Activated CD8-positive, alpha-beta memory T cell treated with anti-CD3 and anti-CD28 coated beads, Interleukin-2, amount 50 U/mL, for 4 hours (primary cell): Measurements from ENCODE around the gene OST4.

Source experiments
- DNase-seq: peaks from one replicate; pipeline ENCODE4 v3.0.0-alpha.2; 2020

Gene OST4

DNA sequence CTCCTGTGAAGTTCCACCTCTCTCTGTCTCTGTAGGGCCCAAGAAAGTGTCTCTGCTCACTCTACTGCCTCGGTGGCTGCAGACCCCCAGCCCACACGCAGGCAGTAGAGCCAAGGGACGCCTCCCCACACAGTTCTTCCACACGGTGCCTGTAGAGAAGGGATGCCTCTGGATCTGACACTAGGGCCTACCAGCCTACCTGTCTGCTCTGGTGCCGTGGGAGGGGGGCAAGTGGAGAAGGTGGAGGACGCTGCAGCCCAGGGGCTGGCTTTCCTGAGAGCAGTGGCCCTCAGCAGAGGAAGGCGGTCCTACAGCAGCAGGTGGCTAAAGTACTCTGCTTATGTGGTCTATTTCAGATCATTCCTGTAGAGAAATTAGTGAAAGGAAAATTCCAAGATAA, 47.7 kb downstream of the OST4 start:
- DNase-seq = no peak

DNA sequence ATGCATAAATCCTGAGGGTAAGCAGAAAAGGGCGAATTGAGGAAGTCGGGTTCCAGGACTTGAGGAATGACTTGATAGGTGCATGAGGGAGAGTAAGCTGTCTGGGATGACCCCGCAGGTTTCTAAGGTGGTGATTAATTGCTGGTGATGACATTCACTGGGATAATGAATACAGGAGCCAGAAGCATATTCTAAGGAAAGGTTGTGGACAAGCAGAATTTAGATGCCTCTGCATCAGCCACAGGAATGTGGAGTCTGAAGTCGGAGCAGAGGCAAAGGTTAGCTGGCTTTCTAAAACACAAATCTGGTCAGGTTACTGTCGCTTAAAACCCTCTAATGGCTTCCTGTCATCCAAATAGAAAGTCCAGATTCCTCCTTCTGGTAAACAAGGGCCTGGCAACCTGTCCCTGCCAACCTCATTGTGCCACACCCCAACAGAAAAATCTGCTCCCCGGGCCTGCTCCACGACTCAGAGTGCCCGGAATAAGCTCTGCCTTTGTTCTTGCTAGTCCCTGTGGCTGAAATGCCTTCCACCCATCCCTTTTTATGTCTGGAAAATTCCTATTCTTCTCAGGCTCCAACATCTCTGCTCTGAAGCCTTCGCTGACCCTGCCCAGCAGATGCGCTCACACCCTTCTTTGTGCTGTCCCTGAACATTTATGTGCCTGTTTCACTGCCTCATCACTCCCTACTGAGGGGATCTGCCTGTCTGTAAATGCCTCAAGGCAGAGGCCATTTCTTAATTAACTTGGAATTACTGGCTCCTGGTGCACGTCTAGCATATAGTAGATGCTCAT, 50.0 kb downstream of the OST4 start:
- no peak for DNase-seq
